Keratinocyte (primary cell): ENCODE results near the gene ATP8B1.

Experiments used
- CTCF ChIP-seq, 3 experiments: IDR thresholded peaks in 1 of 3; conservative IDR thresholded peaks in 1 of 3; optimal IDR thresholded peaks in 1 of 3; 2 replicates in 2 of 3; 3 replicates in 1 of 3; pipeline versions ENCODE3 to v1.5.1; 2011; ENCODE audit warnings: low read length in 3 of 3, mild to moderate bottlenecking in 3 of 3, moderate library complexity in 2 of 3, control low read depth in 1 of 3, inconsistent platforms in 1 of 3; ENCODE audit not compliant: insufficient read depth in 2 of 3; ENCODE audit errors: extremely low read depth in 1 of 3
- EZH2 ChIP-seq: IDR thresholded peaks from one replicate; pipeline ENCODE4 v1.6.1; 2012; ENCODE audit warnings: inconsistent platforms, mild to moderate bottlenecking, low read length, moderate library complexity

- TF ChIP-seq CTCF (optimal IDR thresholded peaks at IDR 0.05 in 1 of 3, IDR thresholded peaks at IDR 0.05 in 1 of 3, conservative IDR thresholded peaks at IDR 0.05 in 1 of 3; ENCODE audit: extremely low read depth in 1 of 3, insufficient read depth in 2 of 3, low read length in 3 of 3) (no peak), EZH2 (no peak)
Observed at GRCh38 chr18:57738078-57738477, 65.0 kb downstream of the ATP8B1 start.
